PC-9 (cell line): ENCODE results near the gene DSG2. TPM values are rescaled to one million over a fixed set of nuclear protein-coding genes. Genes with fewer than 3 reads are reported as not detected.
"Not testable (repeated sequence)": the region's sequence is repeated elsewhere in the genome, so short reads cannot be mapped to it uniquely, and the experiment has no call there.

ENCODE experiments used
- BruUV-seq: library from RNA; stranded (reverse); fragments of 400-500 nt; replicated peaks from 2 replicates; lab custom pipeline; 2021; lab: Mats Ljungman, UMichigan
- CTCF ChIA-PET: fragments of 300-600 bp; sonication (Branson Sonifier 250); formaldehyde crosslinking; loops from one replicate; lab custom pipeline; 2022; ENCODE audit warnings: antibody characterized with exemption; lab: Charles Lee
- POLR2A ChIA-PET: fragments of 300-600 bp; sonication (Branson Sonifier 250); formaldehyde crosslinking; loops from one replicate; lab custom pipeline; 2022; ENCODE audit warnings: antibody characterized with exemption; ENCODE audit not compliant: unreplicated experiment; lab: Charles Lee
- DNase-seq, 2 experiments: peaks; one replicate each; pipeline versions ENCODE4 v3.0.0 to v3.0.0-alpha.2; 2015 to 2022; ENCODE audit warnings: mixed read lengths in 1 of 2
- H2AFZ ChIP-seq: fragments of 200-600 bp; sonication (generic); 2 replicates; pipeline ENCODE4 v1.8.1; 2017; ENCODE audit warnings: antibody characterized with exemption
- H3F3A ChIP-seq: fragments of 200-600 bp; sonication (generic); 2 replicates; pipeline ENCODE4 v1.8.1; 2017; ENCODE audit warnings: antibody characterized with exemption, mild to moderate bottlenecking, low read depth; ENCODE audit not compliant: insufficient read depth
- H3K27ac ChIP-seq: fragments of 200-600 bp; sonication (generic); 2 replicates; pipeline ENCODE4 v1.6.1; 2016; ENCODE audit warnings: mixed run types
- H3K27me3 ChIP-seq: fragments of 200-600 bp; sonication (generic); 2 replicates; pipeline ENCODE4 v1.6.1; 2016; ENCODE audit warnings: low read depth, mixed run types; ENCODE audit not compliant: insufficient read depth
- H3K36me3 ChIP-seq: fragments of 200-600 bp; sonication (generic); 2 replicates; pipeline ENCODE4 v1.6.1; 2016; ENCODE audit warnings: low read depth, mixed run types
- H3K4me1 ChIP-seq: fragments of 200-600 bp; sonication (generic); replicated peaks from 2 replicates; pipeline ENCODE4 v1.6.1; 2016; ENCODE audit warnings: mixed run types; ENCODE audit not compliant: insufficient read depth
- H3K4me2 ChIP-seq: fragments of 200-600 bp; sonication (generic); 2 replicates; pipeline ENCODE4 v1.6.1; 2017; ENCODE audit warnings: mixed run types
- H3K4me3 ChIP-seq: fragments of 200-600 bp; sonication (generic); 2 replicates; pipeline ENCODE4 v1.6.1; 2016; ENCODE audit warnings: mixed run types
- H3K79me2 ChIP-seq: fragments of 200-600 bp; sonication (generic); 2 replicates; pipeline ENCODE4 v1.6.1; 2017; ENCODE audit warnings: low read depth, mixed run types
- H3K9me2 ChIP-seq: fragments of 200-600 bp; sonication (generic); 2 replicates; pipeline ENCODE4 v1.8.1; 2017; ENCODE audit warnings: mild to moderate bottlenecking; ENCODE audit not compliant: insufficient read depth
- H3K9me3 ChIP-seq: fragments of 200-600 bp; sonication (generic); 2 replicates; pipeline ENCODE4 v1.8.1; 2016; ENCODE audit warnings: low read depth; ENCODE audit not compliant: insufficient read depth
- H4K20me1 ChIP-seq: fragments of 200-600 bp; sonication (generic); 2 replicates; pipeline ENCODE4 v1.8.1; 2017; ENCODE audit not compliant: insufficient read depth
- CTCF ChIP-seq: fragments of 200-600 bp; sonication (generic); conservative IDR thresholded peaks from 2 replicates; pipeline ENCODE4 v1.6.1; 2017; ENCODE audit warnings: mixed run types, antibody characterized with exemption, mild to moderate bottlenecking, moderate library complexity
- EZH2 ChIP-seq: fragments of 200-600 bp; sonication (generic); IDR thresholded peaks from 2 replicates; pipeline ENCODE4 v1.8.0; 2017; ENCODE audit warnings: antibody characterized with exemption, low read depth
- intact Hi-C: fragments of 100-400 bp; cut with micrococcal nuclease; formaldehyde crosslinking; loops from one replicate; pipeline ENCODE4 v1.10.0; 2022; ENCODE audit not compliant: unreplicated experiment
- total RNA-seq: library from RNA; stranded (reverse); gene quantifications from 2 replicates; pipeline ENCODE4 v1.2.3, GENCODE V29; 2021

Gene DSG2
- total RNA-seq, 1 experiment from 2014 or later: 90.1 TPM

DNA sequence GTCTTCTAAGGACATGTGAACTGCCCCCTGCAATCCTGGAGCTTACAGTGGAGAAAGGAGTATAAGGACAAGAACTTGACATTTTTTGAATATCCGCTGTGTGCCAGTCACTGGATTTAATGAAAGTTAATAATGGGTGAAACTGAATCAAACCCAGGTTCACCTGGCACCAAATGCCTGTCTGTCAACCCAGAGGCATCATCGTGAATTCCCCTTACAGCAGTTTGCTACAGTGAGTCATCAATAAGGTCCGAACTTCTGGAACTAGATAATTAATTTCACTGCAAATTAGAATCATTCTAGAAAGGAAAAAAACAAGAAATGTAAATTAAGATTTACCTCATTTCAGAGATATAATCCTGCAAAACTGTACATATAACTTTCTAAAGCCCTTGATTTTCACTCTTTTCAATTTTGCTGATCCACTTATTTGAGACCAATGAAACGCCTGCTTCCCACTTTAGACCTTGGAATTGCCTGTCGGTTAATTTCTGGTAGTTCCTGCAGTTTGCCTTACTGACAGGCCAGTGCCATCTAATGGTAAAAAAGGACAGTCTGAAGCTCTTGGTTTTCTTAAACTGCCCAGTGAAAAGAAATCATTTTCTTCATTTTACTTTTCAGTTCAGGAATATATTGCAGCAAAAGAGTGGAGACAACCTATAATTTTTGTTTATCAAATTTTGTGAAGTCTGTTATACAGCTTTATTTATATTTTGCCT, 8.2 kb downstream of the DSG2 start:
- ChIA-PET POLR2A (no interaction called here), CTCF (no interaction called here)
- H3F3A ChIP-seq: peaks cover 13% of the 10 kb centered on the region; the same call in 1 of the 2 replicates
- no TSS peak for BruUV-seq
- intact Hi-C loops: no loop called here
- H3K9me3 ChIP-seq: no peaks in the 10 kb centered on the region
- no peak overlapping the region for H3K4me3 ChIP-seq
- H3K4me2 ChIP-seq: no peak overlapping the region
- H4K20me1 ChIP-seq: no peaks in the 10 kb centered on the region
- no peaks in the 10 kb centered on the region for H3K36me3 ChIP-seq
- peaks cover 17% of the 10 kb centered on the region for H3K4me1 ChIP-seq
- no peak for DNase-seq
- H3K9me2 ChIP-seq: no peaks in the 10 kb centered on the region
- peaks cover 81% of the 10 kb centered on the region for H3K79me2 ChIP-seq
- TF ChIP-seq CTCF (peak; percentile 45), EZH2 (no peak)
- no peak overlapping the region for H2AFZ ChIP-seq
- no peaks in the 10 kb centered on the region for H3K27me3 ChIP-seq
- H3K27ac ChIP-seq: no peak overlapping the region

- CTCF ChIA-PET, H3K9me2 ChIP-seq, H3K27ac ChIP-seq, H3K36me3 ChIP-seq, BruUV-seq, H2AFZ ChIP-seq, H3K4me3 ChIP-seq, DNase-seq, H4K20me1 ChIP-seq, H3K4me2 ChIP-seq, H3K27me3 ChIP-seq, H3K9me3 ChIP-seq, intact Hi-C loops, POLR2A ChIA-PET: not testable (repeated sequence)
- H3F3A ChIP-seq: peaks cover 13% of the 10 kb centered on the region; the same call in 1 of the 2 replicates
- peaks cover 24% of the 10 kb centered on the region for H3K4me1 ChIP-seq
- peaks cover 81% of the 10 kb centered on the region for H3K79me2 ChIP-seq
Observed at GRCh38 chr18:31507124-31507523, 9.1 kb downstream of the DSG2 start.

DNA sequence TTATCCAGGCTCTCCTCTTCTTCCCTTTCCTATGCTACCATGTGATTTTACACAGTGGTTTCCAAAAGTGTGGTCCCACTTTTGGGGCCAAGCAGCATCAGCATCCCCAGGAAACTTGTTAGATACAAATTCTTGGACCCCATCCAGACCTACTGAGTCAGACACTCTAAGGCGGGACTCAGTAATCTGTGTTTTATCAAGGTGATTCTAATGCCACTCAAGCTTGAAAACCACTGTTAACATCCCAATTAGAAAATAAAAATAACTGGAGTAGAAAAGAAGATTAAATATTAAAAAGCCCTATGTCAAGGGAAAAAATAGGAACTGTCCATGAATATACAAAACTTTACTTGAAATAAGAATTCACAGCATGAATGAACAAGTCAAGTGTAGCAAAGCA, 10.8 kb downstream of the DSG2 start:
- H3K4me1 ChIP-seq: peaks cover 41% of the 10 kb centered on the region
- H2AFZ ChIP-seq: no peak overlapping the region
- BruUV-seq: no TSS peak
- no peaks in the 10 kb centered on the region for H3K36me3 ChIP-seq
- peaks cover 20% of the 10 kb centered on the region; the same call in 1 of the 2 replicates for H3F3A ChIP-seq
- no peaks in the 10 kb centered on the region; the same call in 1 of the 2 replicates for H3K9me3 ChIP-seq
- no peak overlapping the region for H3K4me3 ChIP-seq
- no peak overlapping the region for H3K4me2 ChIP-seq
- H3K9me2 ChIP-seq: no peaks in the 10 kb centered on the region
- no peak overlapping the region for H3K27ac ChIP-seq
- peaks cover 74% of the 10 kb centered on the region for H3K79me2 ChIP-seq
- no peak for DNase-seq
- ChIA-PET POLR2A (no interaction called here), CTCF (no interaction called here)
- intact Hi-C loops: no loop called here
- H4K20me1 ChIP-seq: no peaks in the 10 kb centered on the region
- no peak for TF ChIP-seq EZH2
- no peaks in the 10 kb centered on the region for H3K27me3 ChIP-seq

DNA sequence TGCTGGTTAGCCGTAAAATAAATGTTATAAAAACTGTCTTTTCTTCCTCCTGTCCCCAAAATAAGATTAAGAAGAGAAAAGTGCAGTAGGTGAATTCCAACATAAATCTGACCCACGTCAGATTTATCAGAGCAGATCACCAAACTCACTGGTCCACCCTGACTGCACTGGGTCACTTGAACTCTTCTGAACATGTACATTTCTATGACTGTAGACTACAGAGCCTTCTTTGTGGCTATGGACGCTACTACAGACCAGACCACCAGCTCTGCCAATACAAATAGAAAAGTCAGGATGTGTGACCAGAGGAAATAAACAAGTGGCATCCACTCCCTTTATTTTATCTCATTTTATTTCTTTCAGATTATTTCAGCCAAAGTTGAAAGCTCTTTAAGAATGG, 11.6 kb downstream of the DSG2 start:
- H3K27ac ChIP-seq: peak overlapping the region; percentile 95
- H3K27me3 ChIP-seq: no peaks in the 10 kb centered on the region
- ChIA-PET POLR2A (interaction anchor here (0.6 kb wide), 3 partner anchors 33 to 315 kb away, joined by 5 to 7 read pairs (median 6); no protein-coding TSS in a partner anchor), CTCF (interaction anchor here (0.6 kb wide), 1 partner anchor 560 kb away, joined by 3 read pairs; no protein-coding TSS in a partner anchor)
- no peak overlapping the region for H3K4me3 ChIP-seq
- H3K9me3 ChIP-seq: no peaks in the 10 kb centered on the region; the same call in 1 of the 2 replicates
- no peak for DNase-seq
- no peaks in the 10 kb centered on the region for H4K20me1 ChIP-seq
- H3K4me1 ChIP-seq: peaks cover 46% of the 10 kb centered on the region
- BruUV-seq: no TSS peak
- TF ChIP-seq EZH2 (no peak), CTCF (no peak)
- no peak overlapping the region for H2AFZ ChIP-seq
- no peaks in the 10 kb centered on the region for H3K9me2 ChIP-seq
- H3K79me2 ChIP-seq: peaks cover 76% of the 10 kb centered on the region
- 0 out of 2 replicates have a peak, but pooled peaks cover 2% of the 10 kb centered on the region for H3K36me3 ChIP-seq
- intact Hi-C loops: no loop called here
- peaks cover 23% of the 10 kb centered on the region; the same call in 1 of the 2 replicates for H3F3A ChIP-seq
- H3K4me2 ChIP-seq: no peak overlapping the region
